ENCODE results near the gene NHLRC4.

NHLRC4 gene

GRCh38 chr16:616733-617586, 50.2 kb downstream of the NHLRC4 start:
- TF ChIP-seq YY1 (IDR thresholded peaks at IDR 0.05; ENCODE audit: insufficient read depth, insufficient read length): no peak
- TF ChIP-seq SUZ12 (IDR thresholded peaks at IDR 0.05; ENCODE audit: extremely low read depth, insufficient read depth, insufficient read length): no peak
- TF ChIP-seq ZNF274 (IDR thresholded peaks at IDR 0.05; ENCODE audit: low read depth, low read length): no peak
- peaks cover 6% of the 10 kb centered on the region for H3K4me1 ChIP-seq (ENCODE audit: insufficient read depth, insufficient read length)
- H3K9ac ChIP-seq (ENCODE audit: insufficient read length, low read depth): no peak overlapping the region
- H3K27me3 ChIP-seq (ENCODE audit: insufficient read depth, insufficient read length): no peaks in the 10 kb centered on the region
- H3K9me3 ChIP-seq (ENCODE audit: insufficient read depth, low read length): peaks cover 6% of the 10 kb centered on the region; the same call in 1 of the 2 replicates
- H3K4me3 ChIP-seq (ENCODE audit: insufficient read length, low read depth): no peak overlapping the region
- no peak for DNase-seq (ENCODE audit: low read depth, low spot score)
- H3K36me3 ChIP-seq (ENCODE audit: insufficient read depth, insufficient read length, low read length): peaks cover 8% of the 10 kb centered on the region

GRCh38 chr16:617855-618254, 51.0 kb downstream of the NHLRC4 start:
- Histone ChIP-seq H3K36me3 (ENCODE audit: insufficient read depth, insufficient read length, low read length) (peaks cover 8% of the 10 kb centered on the region), H3K4me1 (ENCODE audit: insufficient read depth, insufficient read length) (peaks cover 12% of the 10 kb centered on the region), H3K9me3 (ENCODE audit: insufficient read depth, low read length) (peaks cover 6% of the 10 kb centered on the region; the same call in 1 of the 2 replicates), H3K9ac (ENCODE audit: insufficient read length, low read depth) (no peak overlapping the region), H3K4me3 (ENCODE audit: insufficient read length, low read depth) (no peak overlapping the region), H3K27me3 (ENCODE audit: insufficient read depth, insufficient read length) (no peaks in the 10 kb centered on the region)
- no peak for TF ChIP-seq ZNF274 (IDR thresholded peaks at IDR 0.05; ENCODE audit: low read depth, low read length)
- no peak for TF ChIP-seq YY1 (IDR thresholded peaks at IDR 0.05; ENCODE audit: insufficient read depth, insufficient read length)
- no peak for TF ChIP-seq SUZ12 (IDR thresholded peaks at IDR 0.05; ENCODE audit: extremely low read depth, insufficient read depth, insufficient read length)
- no peak for DNase-seq (ENCODE audit: low read depth, low spot score)
